EH (cell line): ENCODE data around the gene POLE3.

ENCODE experiments used
- DNase-seq: peaks from one replicate; pipeline ENCODE4 v3.0.0-alpha.2; 2015; ENCODE audit warnings: low read depth

Gene POLE3

GRCh38 chr9:113376634-113377567 is 33.6 kb downstream of the POLE3 start, which contains the start of gene HDHD3:
Gene HDHD3, minus strand, starts transcription at chr9:113376986. Its CDS starts 2,632 bp downstream, at chr9:113374354.
- DNase-seq: peak; percentile 78

- DNase-seq: no peak
Measured at GRCh38 chr9:113375057-113376023, 35.1 kb downstream of the POLE3 start.

- DNase-seq: no peak
Measured at GRCh38 chr9:113373676-113374392, 36.6 kb downstream of the POLE3 start.

- no peak for DNase-seq
Measured at GRCh38 chr9:113373256-113373655, 37.2 kb downstream of the POLE3 start.

- DNase-seq: no peak
Measured at GRCh38 chr9:113372059-113372458, 38.4 kb downstream of the POLE3 start.

- no peak for DNase-seq
Measured at GRCh38 chr9:113370806-113371325, 39.6 kb downstream of the POLE3 start.

GRCh38 chr9:113369855-113370140 is 40.7 kb downstream of the POLE3 start:
- no peak for DNase-seq

GRCh38 chr9:113368982-113369854 is 41.3 kb downstream of the POLE3 start:
- no peak for DNase-seq

GRCh38 chr9:113368348-113368981 is 42.0 kb downstream of the POLE3 start:
- no peak for DNase-seq

- peak; percentile 22 for DNase-seq
Measured at GRCh38 chr9:113365652-113366051, 44.8 kb downstream of the POLE3 start.

GRCh38 chr9:113364951-113365350 is 45.5 kb downstream of the POLE3 start:
- DNase-seq: no peak

- DNase-seq: no peak
Measured at GRCh38 chr9:113363336-113363735, 47.1 kb downstream of the POLE3 start.

GRCh38 chr9:113361304-113362018 is 49.0 kb downstream of the POLE3 start:
- peak; percentile 60 for DNase-seq

- DNase-seq: no peak
Measured at GRCh38 chr9:113360242-113360842, 50.1 kb downstream of the POLE3 start.

- DNase-seq: no peak
Measured at GRCh38 chr9:113359385-113359784, 51.1 kb downstream of the POLE3 start.
